HG02623 (cell line): Measurements from ENCODE around the gene LCLAT1.
"Not testable (repeated sequence)": the region's sequence is repeated elsewhere in the genome, so short reads cannot be mapped to it uniquely, and the experiment has no call there.

Source experiments
- ATAC-seq: cut with Tn5 transposase; IDR thresholded peaks from one replicate; pipeline ENCODE4 v1.9.1; 2021; ENCODE audit warnings: moderate library complexity; ENCODE audit not compliant: unreplicated experiment

The LCLAT1 gene

GRCh38 chr2:30583204-30583749 lies 136.2 kb downstream of the LCLAT1 start:
- no peak for ATAC-seq

- peak; percentile 74 for ATAC-seq
Observed at GRCh38 chr2:30584116-30584515, 137.1 kb downstream of the LCLAT1 start.

GRCh38 chr2:30588994-30589393 lies 141.9 kb downstream of the LCLAT1 start:
- ATAC-seq, result no peak

GRCh38 chr2:30590407-30590806 lies 143.4 kb downstream of the LCLAT1 start:
- ATAC-seq, result no peak

- ATAC-seq, result no peak
Observed at GRCh38 chr2:30591186-30591585, 144.1 kb downstream of the LCLAT1 start.

- ATAC-seq, result no peak
Observed at GRCh38 chr2:30601375-30601774, 154.3 kb downstream of the LCLAT1 start.

GRCh38 chr2:30605197-30605596 lies 158.2 kb downstream of the LCLAT1 start:
- ATAC-seq, result no peak

- ATAC-seq, result no peak
Observed at GRCh38 chr2:30608643-30609042, 161.6 kb downstream of the LCLAT1 start.

GRCh38 chr2:30611583-30611982 lies 164.5 kb downstream of the LCLAT1 start:
- ATAC-seq, result no peak

GRCh38 chr2:30612371-30612770 lies 165.3 kb downstream of the LCLAT1 start:
- ATAC-seq, result no peak

- ATAC-seq, result no peak
Observed at GRCh38 chr2:30613001-30613400, 166.0 kb downstream of the LCLAT1 start.

- not testable (repeated sequence) for ATAC-seq
Observed at GRCh38 chr2:30614227-30614626, 167.2 kb downstream of the LCLAT1 start.

GRCh38 chr2:30615926-30616325 lies 168.9 kb downstream of the LCLAT1 start:
- no peak for ATAC-seq

- ATAC-seq, result no peak
Observed at GRCh38 chr2:30620102-30620501, 173.1 kb downstream of the LCLAT1 start.

GRCh38 chr2:30621836-30622235 lies 174.8 kb downstream of the LCLAT1 start:
- ATAC-seq, result no peak

- no peak for ATAC-seq
Observed at GRCh38 chr2:30622452-30622851, 175.4 kb downstream of the LCLAT1 start.

- ATAC-seq, result no peak
Observed at GRCh38 chr2:30625276-30625675, 178.2 kb downstream of the LCLAT1 start.

- no peak for ATAC-seq
Observed at GRCh38 chr2:30625701-30626100, 178.7 kb downstream of the LCLAT1 start.

GRCh38 chr2:30626397-30626796 lies 179.4 kb downstream of the LCLAT1 start:
- ATAC-seq, result no peak

- ATAC-seq, result no peak
Observed at GRCh38 chr2:30627151-30627550, 180.1 kb downstream of the LCLAT1 start.

- ATAC-seq, result no peak
Observed at GRCh38 chr2:30628341-30628740, 181.3 kb downstream of the LCLAT1 start.

GRCh38 chr2:30629866-30630265 lies 182.8 kb downstream of the LCLAT1 start:
- no peak for ATAC-seq

GRCh38 chr2:30631051-30631671 lies 184.1 kb downstream of the LCLAT1 start:
- no peak for ATAC-seq
